ENCODE measurements around the gene DBT.

DNA sequence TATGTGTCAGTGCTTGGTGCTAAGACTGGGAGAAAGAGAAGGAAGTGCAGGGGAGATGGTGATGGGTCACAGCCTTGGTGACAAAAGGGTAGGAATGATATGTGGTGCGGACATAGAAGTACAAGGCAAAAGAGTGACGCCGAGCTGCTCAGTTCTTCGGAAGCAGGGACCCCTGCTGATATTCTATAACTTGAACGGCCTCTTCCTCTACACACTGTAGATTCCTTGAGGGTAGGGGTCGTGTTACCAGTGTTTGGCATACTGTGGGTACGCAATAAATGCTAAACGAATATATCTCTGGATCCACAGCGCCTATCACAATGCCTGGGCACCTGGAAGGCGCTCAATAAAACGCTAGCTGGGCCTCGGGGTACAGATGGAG lies 488 bp downstream of the DBT start:
- no peak for TF ChIP-seq POLR2AphosphoS5 (IDR thresholded peaks at IDR 0.05; ENCODE audit: low read depth, low read length)
- TF ChIP-seq POLR2A (IDR thresholded peaks at IDR 0.05; ENCODE audit: low read depth, low read length), result no peak
